SK-N-SH (cell line): ENCODE measurements around the gene GHDC. TPM values are rescaled to one million over a fixed set of nuclear protein-coding genes. Genes with fewer than 3 reads are reported as not detected.

Experiments
- CTCF ChIA-PET: fragments of 300-600, 350-600 bp; formaldehyde crosslinking; extraction: SDS; loops from one replicate; lab custom pipeline; 2021; lab: Yijun Ruan, JAX
- POLR2A ChIA-PET: fragments of 350-600 bp; sonication (Branson Sonifier 250); formaldehyde crosslinking; extraction: SDS; loops from one replicate; lab custom pipeline; 2020; ENCODE audit warnings: antibody characterized with exemption, inconsistent platforms; lab: Yijun Ruan, JAX
- DNase-seq: peaks from one replicate; pipeline ENCODE4 v3.0.0; 2012
- H2AFZ ChIP-seq: fragments of 200-600 bp; sonication (generic); 2 replicates; pipeline ENCODE4 v1.8.1; 2016; ENCODE audit warnings: antibody characterized with exemption, mild to moderate bottlenecking, low read depth
- H3F3A ChIP-seq: fragments of 200-600 bp; sonication (generic); replicated peaks from 2 replicates; pipeline ENCODE3; 2016; ENCODE audit warnings: antibody characterized with exemption, mild to moderate bottlenecking; ENCODE audit not compliant: insufficient read depth
- H3K27ac ChIP-seq, 2 experiments: fragments of 200-500 bp in 1 of 2; fragments of 200-600 bp in 1 of 2; sonication (Bioruptor generic) in 1 of 2; sonication (generic), shearing (Covaris generic) in 1 of 2; 2 replicates each; pipeline versions ENCODE4 v1.5.1 to v1.6.1; 2014 to 2016; ENCODE audit warnings: low read depth in 2 of 2, inconsistent platforms in 1 of 2, low read length in 1 of 2, mild to moderate bottlenecking in 1 of 2, mixed read lengths in 1 of 2
- H3K27me3 ChIP-seq: fragments of 200-600 bp; sonication (generic), shearing (Covaris generic); 2 replicates; pipeline ENCODE4 v1.6.1; 2016; ENCODE audit warnings: mixed run types; ENCODE audit not compliant: insufficient read depth
- H3K36me3 ChIP-seq, 2 experiments: fragments of 200-500 bp in 1 of 2; fragments of 200-600 bp in 1 of 2; sonication (Bioruptor generic) in 1 of 2; sonication (generic) in 1 of 2; replicated peaks in 1 of 2; 2 replicates each; pipeline versions ENCODE3 to v1.5.1; 2014 to 2016; ENCODE audit warnings: low read length in 1 of 2, mild to moderate bottlenecking in 1 of 2; ENCODE audit not compliant: insufficient read depth in 2 of 2, control insufficient read depth in 1 of 2
- H3K4me1 ChIP-seq, 2 experiments: fragments of 200-500 bp in 1 of 2; fragments of 200-600 bp in 1 of 2; sonication (Bioruptor generic) in 1 of 2; sonication (generic), shearing (Covaris generic) in 1 of 2; 2 replicates each; pipeline versions ENCODE4 v1.5.1 to v1.6.1; 2014 to 2016; ENCODE audit warnings: low read depth in 1 of 2, low read length in 1 of 2, mixed run types in 1 of 2; ENCODE audit not compliant: insufficient read depth in 2 of 2, control insufficient read depth in 1 of 2
- H3K4me2 ChIP-seq: fragments of 200-600 bp; sonication (generic), shearing (Covaris generic); 2 replicates; pipeline ENCODE4 v1.6.1; 2017; ENCODE audit warnings: mixed run types
- H3K4me3 ChIP-seq, 2 experiments: fragments of 200-500 bp in 1 of 2; fragments of 200-600 bp in 1 of 2; sonication (Bioruptor generic) in 1 of 2; sonication (generic), shearing (Covaris generic) in 1 of 2; 2 replicates each; pipeline versions ENCODE4 v1.5.1 to v1.8.1; 2014 to 2016; ENCODE audit warnings: low read depth in 2 of 2, inconsistent platforms in 1 of 2, low read length in 1 of 2, mild to moderate bottlenecking in 1 of 2, mixed read lengths in 1 of 2, moderate library complexity in 1 of 2
- H3K79me2 ChIP-seq: fragments of 200-600 bp; sonication (generic); 2 replicates; pipeline ENCODE4 v1.8.1; 2017; ENCODE audit warnings: mild to moderate bottlenecking; ENCODE audit not compliant: insufficient read depth
- H3K9ac ChIP-seq: fragments of 200-600 bp; sonication (generic); 2 replicates; pipeline ENCODE4 v1.6.1; 2017; ENCODE audit warnings: mixed run types
- H3K9me2 ChIP-seq: fragments of 200-600 bp; sonication (generic); 2 replicates; pipeline ENCODE4 v1.6.1; 2017; ENCODE audit warnings: mixed run types
- H3K9me3 ChIP-seq: fragments of 200-600 bp; sonication (generic); 2 replicates; pipeline ENCODE4 v1.6.1; 2017; ENCODE audit warnings: mixed run types, mild to moderate bottlenecking, moderate library complexity
- H4K20me1 ChIP-seq: fragments of 200-600 bp; sonication (generic); 2 replicates; pipeline ENCODE4 v1.6.1; 2017; ENCODE audit warnings: mild to moderate bottlenecking, mixed run types; ENCODE audit not compliant: insufficient read depth
- EP300 ChIP-seq, 2 experiments: IDR thresholded peaks; 2 replicates each; pipeline versions ENCODE4 v1.4.0 to v1.6.1; 2012; ENCODE audit warnings: borderline replicate concordance in 1 of 2, low read depth in 1 of 2, low read length in 1 of 2
- GABPA ChIP-seq: IDR thresholded peaks from 2 replicates; pipeline ENCODE4 v1.4.0; 2012; ENCODE audit warnings: low read depth, mild to moderate bottlenecking
- IRF3 ChIP-seq: fragments of 150-350 bp; IDR thresholded peaks from 2 replicates; pipeline ENCODE4 v1.6.1; 2016; ENCODE audit warnings: mild to moderate bottlenecking, low read depth, low read length
- PBX3 ChIP-seq: IDR thresholded peaks from 2 replicates; pipeline ENCODE4; 2012
- TCF12 ChIP-seq: IDR thresholded peaks from 2 replicates; pipeline ENCODE4 v1.4.0; 2012
- TEAD4 ChIP-seq: IDR thresholded peaks from 2 replicates; pipeline ENCODE4 v1.4.0; 2012; ENCODE audit warnings: mild to moderate bottlenecking, borderline replicate concordance; ENCODE audit not compliant: insufficient read depth
- USF2 ChIP-seq: fragments of 150-350 bp; IDR thresholded peaks from 2 replicates; pipeline ENCODE4 v1.6.1; 2017; ENCODE audit warnings: antibody characterized with exemption, low read length, low read depth, borderline replicate concordance
- YY1 ChIP-seq: IDR thresholded peaks from 2 replicates; pipeline ENCODE4 v1.4.0; 2012; ENCODE audit warnings: low read depth, mild to moderate bottlenecking
- ZBTB33 ChIP-seq: IDR thresholded peaks from 2 replicates; pipeline ENCODE4 v1.4.0; 2012; ENCODE audit warnings: low read depth, borderline replicate concordance
- WGBS: methylation state at CpG from one replicate; pipeline ENCODE4 v1.1.6; 2017; ENCODE audit warnings: low lambda C conversion rate; 5-methylcytosine and 5-hydroxymethylcytosine counted together
- polyA plus RNA-seq, 3 experiments: library from polyadenylated mRNA; depleted of rRNA; stranded (reverse); fragments of >200 nt; gene quantifications; 2 replicates each; pipeline ENCODE4 v1.2.3, GENCODE V29; 2012

Gene GHDC
- polyA plus RNA-seq, 1 of the 3 experiments (the other 2 are of a cell fraction), result 15.8 TPM

GRCh38 chr17:42197564-42198156 lies 3.4 kb upstream of the GHDC start:
- H3K9ac ChIP-seq, result no peak overlapping the region
- H3F3A ChIP-seq, result no peaks in the 10 kb centered on the region
- POLR2A ChIA-PET, result no interaction called here
- 96% methylated on average over 8 of the region's 8 CpGs for WGBS
- H3K9me3 ChIP-seq, result no peaks in the 10 kb centered on the region
- no peaks in the 10 kb centered on the region for H4K20me1 ChIP-seq
- no peak overlapping the region for H3K4me3 ChIP-seq
- no peaks in the 10 kb centered on the region for H3K9me2 ChIP-seq
- H3K4me2 ChIP-seq, result no peak overlapping the region
- no peak for DNase-seq
- H3K27ac ChIP-seq, result no peak overlapping the region
- no peaks in the 10 kb centered on the region for H3K79me2 ChIP-seq
- CTCF ChIA-PET, result no interaction called here
- H3K4me1 ChIP-seq, result peaks cover 0 to 25% of the 10 kb centered on the region in 2 experiments; a peak in 1 of 4 replicates
- no peaks in the 10 kb centered on the region for H3K27me3 ChIP-seq
- peaks cover 0 to 7% of the 10 kb centered on the region in 2 experiments for H3K36me3 ChIP-seq
- no peak for TF ChIP-seq ZBTB33
- no peak for TF ChIP-seq EP300 (IDR thresholded peaks at IDR 0.05; ENCODE audit: borderline replicate concordance in 1 of 2, low read depth in 1 of 2, low read length in 1 of 2)
- no peak for TF ChIP-seq TCF12
- no peak for TF ChIP-seq YY1
- TF ChIP-seq PBX3, result no peak
- no peak for TF ChIP-seq IRF3
- no peak for TF ChIP-seq USF2
- no peak for TF ChIP-seq TEAD4
- no peak for TF ChIP-seq GABPA
- no peak overlapping the region for H2AFZ ChIP-seq
